Measurements from ENCODE around the gene B3GNT2. TPM values are rescaled to one million over a fixed set of nuclear protein-coding genes. Genes with fewer than 3 reads are reported as not detected.

The B3GNT2 gene
- total and polyA plus RNA-seq, 7 donors = 2.3 to 3.2 (median 2.9) TPM

GRCh38 chr2:62199392-62200125 is 3.6 kb downstream of the B3GNT2 start:
- no peaks in the 10 kb centered on the region for H3K36me3 ChIP-seq (ENCODE audit: insufficient read depth in 1 of 2, low read depth in 1 of 2)
- H3K9me3 ChIP-seq = no peaks in the 10 kb centered on the region
- no peaks in the 10 kb centered on the region for H3K27me3 ChIP-seq (ENCODE audit: insufficient read depth in 3 of 3, low read length in 2 of 3)
- no peak overlapping the region for H3K4me3 ChIP-seq
- ATAC-seq = no peak
- intact Hi-C loops (cut with DNase I) = loop anchor here (10.0 kb wide), 3 partner anchors 95 to 285 kb away; no protein-coding TSS in a partner anchor
- 88 to 92% (median 91%) methylated on average over 1 of the region's 1 CpG for WGBS, 3 donors
- peaks cover 13% of the 10 kb centered on the region for H3K4me1 ChIP-seq
- no peak overlapping the region for H3K27ac ChIP-seq
- DNase-seq = no peak
- no peak for TF ChIP-seq CTCF (IDR thresholded peaks at IDR 0.05)

- ATAC-seq = no peak
- DNase-seq = no peak
- no peak for TF ChIP-seq CTCF (IDR thresholded peaks at IDR 0.05)
- 88 to 93% (median 90%) methylated on average over 4 of the region's 4 CpGs for WGBS, 3 donors
- peaks cover 13% of the 10 kb centered on the region for H3K4me1 ChIP-seq
- no peaks in the 10 kb centered on the region for H3K27me3 ChIP-seq (ENCODE audit: insufficient read depth in 3 of 3, low read length in 2 of 3)
- no peaks in the 10 kb centered on the region for H3K9me3 ChIP-seq
- no peaks in the 10 kb centered on the region for H3K36me3 ChIP-seq (ENCODE audit: insufficient read depth in 1 of 2, low read depth in 1 of 2)
- intact Hi-C loops (cut with DNase I) = no loop called here
- no peak overlapping the region for H3K4me3 ChIP-seq
- H3K27ac ChIP-seq = no peak overlapping the region
Measured at GRCh38 chr2:62200291-62200841, 4.5 kb downstream of the B3GNT2 start.

GRCh38 chr2:62200868-62201267 is 5.0 kb downstream of the B3GNT2 start:
- DNase-seq = no peak
- 60 to 89% (median 60%) methylated on average over 3 of the region's 3 CpGs for WGBS, 3 donors
- H3K27me3 ChIP-seq (ENCODE audit: insufficient read depth in 3 of 3, low read length in 2 of 3) = no peaks in the 10 kb centered on the region
- H3K36me3 ChIP-seq (ENCODE audit: insufficient read depth in 1 of 2, low read depth in 1 of 2) = no peaks in the 10 kb centered on the region
- no peak for ATAC-seq
- intact Hi-C loops (cut with DNase I) = no loop called here
- TF ChIP-seq CTCF (IDR thresholded peaks at IDR 0.05) = no peak
- H3K9me3 ChIP-seq = no peaks in the 10 kb centered on the region
- H3K4me3 ChIP-seq = no peak overlapping the region
- no peak overlapping the region for H3K27ac ChIP-seq
- H3K4me1 ChIP-seq = peaks cover 13% of the 10 kb centered on the region

- H3K4me1 ChIP-seq = peaks cover 13% of the 10 kb centered on the region
Measured at GRCh38 chr2:62201307-62201706, 5.4 kb downstream of the B3GNT2 start.

More at GRCh38 chr2:62201307-62201706, 5.4 kb downstream of the B3GNT2 start:
- WGBS, 3 donors = 59 to 90% (median 60%) methylated on average over 2 of the region's 2 CpGs
- intact Hi-C loops (cut with DNase I) = no loop called here
- DNase-seq (no peak), ATAC-seq (no peak)
- Histone ChIP-seq H3K4me3 (no peak overlapping the region), H3K9me3 (no peaks in the 10 kb centered on the region), H3K27me3 (ENCODE audit: insufficient read depth in 3 of 3, low read length in 2 of 3) (no peaks in the 10 kb centered on the region), H3K36me3 (ENCODE audit: insufficient read depth in 1 of 2, low read depth in 1 of 2) (no peaks in the 10 kb centered on the region), H3K27ac (no peak overlapping the region)
- no peak for TF ChIP-seq CTCF (IDR thresholded peaks at IDR 0.05)
